Measurements from ENCODE around the gene KCTD5.
"Not testable (repeated sequence)": the region's sequence is repeated elsewhere in the genome, so short reads cannot be mapped to it uniquely, and the experiment has no call there.

DNA sequence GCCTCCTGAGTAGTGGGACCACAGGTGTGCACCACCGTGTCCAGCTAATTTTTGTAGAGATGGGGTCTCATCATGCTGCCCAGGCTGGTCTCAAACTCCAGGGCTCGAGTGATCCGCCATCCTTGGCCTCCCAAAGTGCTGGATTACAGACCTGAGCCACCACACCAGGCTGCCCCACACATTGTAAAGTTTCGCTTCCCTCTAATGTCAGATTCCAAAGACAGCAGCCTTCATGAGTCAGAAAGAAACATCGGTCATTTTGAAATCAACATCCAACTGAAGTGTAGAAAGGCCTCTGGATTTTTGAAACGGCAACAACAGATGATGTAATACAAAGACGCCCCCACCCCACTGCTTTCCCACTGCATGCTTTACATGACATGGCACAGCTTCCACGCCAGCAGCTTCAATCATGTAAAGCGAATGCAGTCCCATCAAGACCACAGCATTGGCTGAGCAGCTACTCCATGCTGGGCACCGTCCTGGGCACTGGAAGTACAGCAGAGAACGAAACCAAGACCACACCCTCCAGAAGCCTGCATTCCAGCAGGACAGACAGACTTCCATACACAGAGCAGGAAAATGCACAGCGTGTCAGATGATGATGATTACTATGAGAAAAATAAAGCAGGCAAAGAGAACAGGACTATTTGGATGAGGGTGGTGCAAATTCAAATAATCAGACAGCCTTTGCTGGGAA lies 37.4 kb upstream of the KCTD5 start:
- not testable (repeated sequence) for TF ChIP-seq EZH2 (IDR thresholded peaks at IDR 0.05; ENCODE audit: low read depth, low read length, severe bottlenecking); TAF1 (IDR thresholded peaks at IDR 0.05; ENCODE audit: low read depth, low read length); POLR2AphosphoS5 (IDR thresholded peaks at IDR 0.05; ENCODE audit: low read depth, low read length); POLR2A (IDR thresholded peaks at IDR 0.05; ENCODE audit: control extremely low read depth in 1 of 2, low read depth in 2 of 2, low read length in 2 of 2)
- TF ChIP-seq, protein P1, sequence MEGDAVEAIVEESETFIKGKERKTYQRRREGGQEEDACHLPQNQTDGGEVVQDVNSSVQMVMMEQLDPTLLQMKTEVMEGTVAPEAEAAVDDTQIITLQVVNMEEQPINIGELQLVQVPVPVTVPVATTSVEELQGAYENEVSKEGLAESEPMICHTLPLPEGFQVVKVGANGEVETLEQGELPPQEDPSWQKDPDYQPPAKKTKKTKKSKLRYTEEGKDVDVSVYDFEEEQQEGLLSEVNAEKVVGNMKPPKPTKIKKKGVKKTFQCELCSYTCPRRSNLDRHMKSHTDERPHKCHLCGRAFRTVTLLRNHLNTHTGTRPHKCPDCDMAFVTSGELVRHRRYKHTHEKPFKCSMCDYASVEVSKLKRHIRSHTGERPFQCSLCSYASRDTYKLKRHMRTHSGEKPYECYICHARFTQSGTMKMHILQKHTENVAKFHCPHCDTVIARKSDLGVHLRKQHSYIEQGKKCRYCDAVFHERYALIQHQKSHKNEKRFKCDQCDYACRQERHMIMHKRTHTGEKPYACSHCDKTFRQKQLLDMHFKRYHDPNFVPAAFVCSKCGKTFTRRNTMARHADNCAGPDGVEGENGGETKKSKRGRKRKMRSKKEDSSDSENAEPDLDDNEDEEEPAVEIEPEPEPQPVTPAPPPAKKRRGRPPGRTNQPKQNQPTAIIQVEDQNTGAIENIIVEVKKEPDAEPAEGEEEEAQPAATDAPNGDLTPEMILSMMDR (IDR thresholded peaks at IDR 0.05; ENCODE audit: control extremely low read depth in 1 of 3, insufficient read depth in 1 of 3, low read depth in 1 of 3, low read length in 3 of 3) = not testable (repeated sequence)
